Heart left ventricle (tissue), 13 donors: ENCODE data around the gene ITPRID2.

Source experiments
- CTCF ChIP-seq, 12 donors: fragments of 200-600 bp; sonication (generic) in 4 of 12; IDR thresholded peaks; one replicate each; pipeline versions ENCODE4 v1.5.0 to v1.8.0; 2018 to 2022; ENCODE audit warnings: antibody characterized with exemption in 12 of 12, mild to moderate bottlenecking in 5 of 12
- POLR2A ChIP-seq, 2 donors: fragments of 450-650 bp; IDR thresholded peaks; one replicate each; pipeline ENCODE4 v1.6.1; 2017; ENCODE audit warnings: antibody characterized with exemption in 2 of 2, mild to moderate bottlenecking in 2 of 2, moderate library complexity in 2 of 2
- donor health status: ischemic (EF 13 %, LVEDD 7.1; RV severe dilation, severe dysfunction).
- donor health status: DM: no; HTN: yes; CAD: no.
- donor health status: DM: no; HTN: no; CAD: no.
- donor health status: ischemic (EF 25% LVEDD 6.9; RV normal size, moderate dysfunction).
- donor health status: ischemic (EF 25% LVEDD 5.7; RV mildly dilated, moderate dysfunction).
- donor health status: ischemic (EF 35%, LVEDD 5.7; RV mildly dilated, moderate dysfunction).
- donor health status: nonischemic (EF 11% LVEDD 7.7; RV severe dilation, severe dysfunction).
- donor health status: DM: yes; HTN: yes; CAD: no.
- donor health status: PGD.
- donor health status: ischemic (EF 29% LVEDD 5.4; RV normal size, mild dysfunction).
- donor health status: nonischemic (EF 23%, LVEDD 6.1; RV moderate dilation, normal function).

DNA sequence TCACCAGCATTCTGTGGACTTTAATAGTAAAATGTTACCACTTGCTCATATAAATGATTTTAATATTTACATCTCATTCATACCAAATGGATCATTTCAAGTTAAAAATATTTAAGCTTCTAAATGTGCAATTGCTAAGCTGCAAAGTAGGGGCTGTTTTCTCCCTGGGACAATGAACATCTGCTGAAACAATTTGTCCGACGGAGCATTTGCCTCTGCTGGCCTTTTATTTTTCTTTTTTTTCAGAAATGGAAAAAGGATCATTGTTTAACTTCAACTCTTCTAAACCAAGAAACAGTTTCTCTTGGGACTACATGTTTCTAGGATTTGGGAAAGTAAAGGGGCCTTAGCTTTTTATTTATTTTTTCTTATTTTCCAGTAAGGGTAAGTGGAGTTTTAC, 43.8 kb upstream of the ITPRID2 start:
- TF ChIP-seq POLR2A (IDR thresholded peaks at IDR 0.05): no peak
- TF ChIP-seq CTCF (IDR thresholded peaks at IDR 0.05): no peak
